Parathyroid adenoma (tissue), 2 donors: ENCODE results near the gene TRUB1.

Experiments used
- H2AFZ ChIP-seq: fragments of 300-600 bp; sonication (generic); one replicate; pipeline ENCODE4 v1.7.0; 2017; ENCODE audit warnings: antibody characterized with exemption, mild to moderate bottlenecking
- H3K27ac ChIP-seq: fragments of 300-600 bp; sonication (generic); one replicate; pipeline ENCODE4 v1.7.0; 2017
- H3K27me3 ChIP-seq: fragments of 300-600 bp; sonication (generic); one replicate; pipeline ENCODE4 v1.7.0; 2017; ENCODE audit warnings: low read length; ENCODE audit not compliant: control insufficient read depth, insufficient read depth
- H3K36me3 ChIP-seq: fragments of 300-600 bp; sonication (generic); one replicate; pipeline ENCODE4 v1.7.0; 2017; ENCODE audit warnings: low read length; ENCODE audit not compliant: control insufficient read depth, insufficient read depth
- H3K4me1 ChIP-seq: fragments of 300-600 bp; sonication (generic); one replicate; pipeline ENCODE4 v1.7.0; 2017; ENCODE audit warnings: control low read depth
- H3K4me2 ChIP-seq: fragments of 300-600 bp; sonication (generic); one replicate; pipeline ENCODE4 v1.7.0; 2017; ENCODE audit warnings: low read length
- H3K4me3 ChIP-seq: fragments of 300-600 bp; sonication (generic); one replicate; pipeline ENCODE4 v1.7.0; 2017; ENCODE audit warnings: low read depth, low read length
- H3K79me2 ChIP-seq: fragments of 300-600 bp; sonication (generic); one replicate; pipeline ENCODE4 v1.7.0; 2017; ENCODE audit warnings: control low read depth
- H3K9ac ChIP-seq: fragments of 300-600 bp; sonication (generic); one replicate; pipeline ENCODE4 v1.7.0; 2017; ENCODE audit warnings: mild to moderate bottlenecking
- H3K9me3 ChIP-seq: fragments of 300-600 bp; sonication (generic); one replicate; pipeline ENCODE4 v1.7.0; 2017; ENCODE audit warnings: low read length; ENCODE audit not compliant: control insufficient read depth
- TF ChIP-seq, protein P1 (sequence below): fragments of 300-600 bp; sonication (generic); IDR thresholded peaks from one replicate; pipeline ENCODE4 v1.7.0; 2017; ENCODE audit warnings: antibody characterized with exemption, mild to moderate bottlenecking
- donor health status: primary hyperparathyroidism.

TRUB1 gene

DNA sequence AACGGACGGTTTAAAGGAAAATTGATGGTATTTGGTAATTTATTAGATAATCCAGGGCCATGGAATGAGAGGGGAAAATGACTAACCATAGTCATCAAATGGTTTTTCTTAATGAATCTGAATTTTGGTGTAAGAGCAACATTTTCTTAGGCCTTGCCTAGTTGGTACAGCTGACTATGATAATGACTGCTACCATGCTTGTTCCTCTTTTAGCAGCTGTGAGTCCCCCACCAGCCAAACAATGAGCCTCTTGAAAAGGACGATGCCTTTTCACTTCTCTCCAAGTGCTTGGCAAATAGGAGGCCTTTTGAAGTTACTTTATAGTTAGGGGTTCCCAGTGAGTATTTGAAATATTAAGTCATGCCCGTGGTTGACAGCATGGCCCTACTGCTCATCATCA lies 53.0 kb downstream of the TRUB1 start:
- H3K4me3 ChIP-seq: no peak overlapping the region
- no peak overlapping the region for H2AFZ ChIP-seq

DNA sequence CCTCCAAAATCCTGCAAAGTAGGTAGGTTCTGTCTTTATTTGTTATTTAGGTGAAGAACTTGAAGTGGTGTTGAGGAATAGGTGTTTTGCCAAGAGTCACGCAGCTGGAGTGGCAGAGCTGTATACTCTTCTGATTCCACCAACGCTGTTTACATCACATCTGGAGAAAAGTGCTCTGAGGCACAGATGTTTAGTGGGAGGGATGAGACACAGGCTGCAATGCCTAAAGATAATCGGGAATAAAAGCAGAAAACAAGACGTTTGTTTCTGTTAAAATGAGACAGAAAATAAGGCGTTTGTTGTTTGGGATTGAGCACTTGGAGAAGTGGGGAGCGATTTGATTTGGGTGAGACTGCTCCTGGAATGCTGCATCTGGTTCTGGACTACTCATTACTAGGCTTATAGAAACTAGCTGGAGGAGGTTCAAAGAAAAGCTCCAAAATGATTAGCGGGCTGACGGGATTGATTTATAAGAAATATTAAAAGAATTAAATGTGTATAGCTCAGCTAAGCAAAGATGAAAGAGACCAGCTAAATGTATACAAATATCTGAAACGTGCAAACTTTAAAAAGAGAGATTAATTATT lies 54.3 kb downstream of the TRUB1 start:
- H3K9ac ChIP-seq: no peak overlapping the region
- no peak overlapping the region for H2AFZ ChIP-seq
- H3K36me3 ChIP-seq: no peaks in the 10 kb centered on the region
- no peaks in the 10 kb centered on the region for H3K4me1 ChIP-seq
- TF ChIP-seq, protein P1, sequence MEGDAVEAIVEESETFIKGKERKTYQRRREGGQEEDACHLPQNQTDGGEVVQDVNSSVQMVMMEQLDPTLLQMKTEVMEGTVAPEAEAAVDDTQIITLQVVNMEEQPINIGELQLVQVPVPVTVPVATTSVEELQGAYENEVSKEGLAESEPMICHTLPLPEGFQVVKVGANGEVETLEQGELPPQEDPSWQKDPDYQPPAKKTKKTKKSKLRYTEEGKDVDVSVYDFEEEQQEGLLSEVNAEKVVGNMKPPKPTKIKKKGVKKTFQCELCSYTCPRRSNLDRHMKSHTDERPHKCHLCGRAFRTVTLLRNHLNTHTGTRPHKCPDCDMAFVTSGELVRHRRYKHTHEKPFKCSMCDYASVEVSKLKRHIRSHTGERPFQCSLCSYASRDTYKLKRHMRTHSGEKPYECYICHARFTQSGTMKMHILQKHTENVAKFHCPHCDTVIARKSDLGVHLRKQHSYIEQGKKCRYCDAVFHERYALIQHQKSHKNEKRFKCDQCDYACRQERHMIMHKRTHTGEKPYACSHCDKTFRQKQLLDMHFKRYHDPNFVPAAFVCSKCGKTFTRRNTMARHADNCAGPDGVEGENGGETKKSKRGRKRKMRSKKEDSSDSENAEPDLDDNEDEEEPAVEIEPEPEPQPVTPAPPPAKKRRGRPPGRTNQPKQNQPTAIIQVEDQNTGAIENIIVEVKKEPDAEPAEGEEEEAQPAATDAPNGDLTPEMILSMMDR: no peak
- no peaks in the 10 kb centered on the region for H3K79me2 ChIP-seq
- H3K4me3 ChIP-seq: no peak overlapping the region
- no peak overlapping the region for H3K4me2 ChIP-seq
- no peak overlapping the region for H3K27ac ChIP-seq
- no peaks in the 10 kb centered on the region for H3K27me3 ChIP-seq
- no peaks in the 10 kb centered on the region for H3K9me3 ChIP-seq

More for the DNA sequence above, 53.0 kb downstream of the TRUB1 start:
- Histone ChIP-seq H3K27me3 (no peaks in the 10 kb centered on the region), H3K4me1 (no peaks in the 10 kb centered on the region), H3K9ac (no peak overlapping the region), H3K9me3 (no peaks in the 10 kb centered on the region), H3K36me3 (no peaks in the 10 kb centered on the region), H3K27ac (no peak overlapping the region), H3K4me2 (no peak overlapping the region), H3K79me2 (no peaks in the 10 kb centered on the region)
- TF ChIP-seq, protein P1: no peak

DNA sequence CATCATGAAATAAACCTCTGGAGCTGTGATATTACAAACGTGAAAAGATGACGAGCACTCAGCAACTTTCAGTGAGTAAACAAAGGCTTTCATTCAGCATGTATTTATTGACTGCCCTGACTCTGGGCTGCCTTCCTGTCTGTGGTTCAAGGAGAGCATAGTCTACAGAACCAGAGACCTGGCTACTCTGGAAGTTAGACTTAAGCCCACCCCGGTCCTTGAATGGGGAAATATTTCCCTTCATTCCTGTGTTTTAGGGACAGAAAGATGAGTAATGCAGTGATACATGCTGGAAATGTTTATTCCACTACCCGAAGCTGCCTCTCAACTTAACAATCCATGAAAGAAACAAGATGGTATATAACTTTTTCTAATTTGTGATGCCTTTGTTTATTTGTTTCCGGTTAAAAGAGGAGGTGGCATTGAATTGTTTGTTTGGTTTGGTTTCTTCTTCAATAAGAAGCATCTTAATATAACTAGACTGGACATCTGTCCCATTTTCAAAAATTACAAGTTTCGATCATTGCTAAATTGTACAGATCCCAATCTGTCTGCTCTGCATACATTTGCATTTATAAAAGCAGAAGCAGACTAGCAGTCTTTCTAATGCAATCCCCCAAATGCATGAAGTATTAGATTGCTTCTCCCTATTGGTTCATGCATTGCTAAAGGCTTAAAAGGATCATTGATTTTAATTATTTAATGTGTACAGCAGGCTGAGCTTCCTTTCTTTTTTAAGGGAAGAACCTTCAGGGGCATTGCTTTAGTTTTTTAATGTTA lies 57.7 kb downstream of the TRUB1 start:
- Histone ChIP-seq H3K4me1 (no peaks in the 10 kb centered on the region), H3K36me3 (no peaks in the 10 kb centered on the region), H3K27me3 (no peaks in the 10 kb centered on the region), H3K4me3 (no peak overlapping the region), H3K4me2 (no peak overlapping the region), H3K9me3 (no peaks in the 10 kb centered on the region), H2AFZ (no peak overlapping the region), H3K27ac (no peak overlapping the region), H3K9ac (no peak overlapping the region), H3K79me2 (no peaks in the 10 kb centered on the region)
- TF ChIP-seq, protein P1: no peak

DNA sequence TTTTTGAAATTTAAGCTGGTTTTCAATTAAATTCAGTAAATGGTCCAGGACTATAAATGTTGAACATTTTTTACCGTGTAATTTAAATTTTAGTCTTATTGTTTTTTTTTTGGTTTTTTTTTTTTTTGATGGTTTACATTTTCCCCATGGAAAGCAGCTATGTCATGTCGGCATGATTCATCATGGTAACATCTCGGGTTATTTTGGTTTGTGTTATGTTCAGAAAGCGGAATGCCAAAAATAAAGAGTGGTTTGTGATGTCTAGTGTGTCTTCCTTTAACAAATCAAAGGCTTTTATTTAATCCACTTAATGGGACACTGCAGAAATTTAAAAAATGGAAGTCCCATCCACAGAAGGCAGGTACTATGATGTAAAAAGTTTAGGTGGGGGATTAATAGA lies 58.5 kb downstream of the TRUB1 start:
- Histone ChIP-seq H3K4me2 (no peak overlapping the region), H3K9me3 (no peaks in the 10 kb centered on the region), H2AFZ (no peak overlapping the region), H3K9ac (no peak overlapping the region), H3K4me3 (no peak overlapping the region), H3K36me3 (no peaks in the 10 kb centered on the region), H3K27me3 (no peaks in the 10 kb centered on the region), H3K4me1 (no peaks in the 10 kb centered on the region), H3K79me2 (no peaks in the 10 kb centered on the region), H3K27ac (no peak overlapping the region)
- TF ChIP-seq, protein P1: no peak
